ENCODE data around the gene TOM1.

- no peak for TF ChIP-seq ZNF574 (CRISPR knock-in tag; IDR thresholded peaks at IDR 0.05)
- TF ChIP-seq RNF2 (conservative IDR thresholded peaks at IDR 0.05; ENCODE audit: low read depth) = no peak
- TF ChIP-seq CTCF (CRISPR knock-in tag; IDR thresholded peaks at IDR 0.05) = no peak
- no peak for TF ChIP-seq REST (IDR thresholded peaks at IDR 0.05; ENCODE audit: borderline replicate concordance in 1 of 2, low read depth in 1 of 2, low read length in 2 of 2)
- no peak for TF ChIP-seq MTA1 (CRISPR knock-in tag; IDR thresholded peaks at IDR 0.05; ENCODE audit: borderline replicate concordance)
- TF ChIP-seq ESRRA (CRISPR knock-in tag; IDR thresholded peaks at IDR 0.05; ENCODE audit: low read depth) = no peak
Observed at GRCh38 chr22:35378621-35379020, 78.9 kb downstream of the TOM1 start.
